HL-60 (cell line): ENCODE data around the gene CDK5RAP1.

Experiments used
- DNase-seq, 2 experiments: peaks; one replicate each; pipeline ENCODE4 v3.0.0-alpha.2; 2010 to 2020; ENCODE audit warnings: low read depth in 1 of 2, low spot score in 1 of 2
- H3K27ac ChIP-seq: fragments of 250-450 bp; sonication (Bioruptor Pico); replicated peaks from 2 replicates; pipeline ENCODE4 v1.5.1; 2020; ENCODE audit warnings: mild to moderate bottlenecking, moderate library complexity
- H3K27me3 ChIP-seq: fragments of 250-450 bp; sonication (Bioruptor Pico); 2 replicates; pipeline ENCODE4 v1.5.1; 2021; ENCODE audit warnings: mild to moderate bottlenecking, moderate library complexity; ENCODE audit not compliant: insufficient read depth, poor library complexity, severe bottlenecking
- H3K4me3 ChIP-seq: replicated peaks from 2 replicates; pipeline ENCODE4 v1.5.1; 2011; ENCODE audit warnings: mild to moderate bottlenecking, control low read depth, low read length; ENCODE audit not compliant: insufficient read depth
- GABPA ChIP-seq: IDR thresholded peaks from 2 replicates; pipeline ENCODE4 v1.6.1; 2012; ENCODE audit warnings: low read depth
- POLR2AphosphoS5 ChIP-seq: IDR thresholded peaks from 2 replicates; pipeline ENCODE4 v1.6.1; 2012; ENCODE audit warnings: low read depth
- SPI1 ChIP-seq: IDR thresholded peaks from 2 replicates; pipeline ENCODE4 v1.6.1; 2012; ENCODE audit warnings: low read depth, mild to moderate bottlenecking, borderline replicate concordance
- TF ChIP-seq, protein P1 (sequence below): IDR thresholded peaks from one replicate; pipeline ENCODE4 v1.5.1; 2011; ENCODE audit warnings: low read length, control low read depth, inconsistent platforms; ENCODE audit not compliant: insufficient read depth
- TF ChIP-seq, protein P2 (sequence below): IDR thresholded peaks from 2 replicates; pipeline ENCODE4 v1.6.1; 2012; ENCODE audit warnings: low read depth; ENCODE audit not compliant: insufficient replicate concordance

The CDK5RAP1 gene

DNA sequence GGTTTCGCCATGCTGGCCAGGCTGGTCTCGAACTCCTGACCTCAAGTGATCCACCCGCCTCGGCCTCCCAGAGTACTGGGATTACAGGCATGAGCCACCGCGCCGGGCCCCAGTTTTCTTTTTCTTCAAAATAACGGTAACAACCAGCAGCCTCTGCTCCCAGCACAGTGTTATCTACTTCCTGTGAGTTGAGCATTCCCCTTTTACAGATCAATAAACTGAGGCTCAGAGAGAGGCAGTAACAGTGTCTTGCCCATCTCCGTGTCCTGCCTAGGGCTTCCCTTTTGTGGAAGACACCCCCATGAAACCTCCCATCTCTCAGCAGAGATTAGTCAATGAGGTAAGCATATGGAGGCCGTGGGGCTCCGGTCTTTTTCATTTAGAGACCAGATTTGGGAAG is 88.7 kb downstream of the CDK5RAP1 start:
- no peak for TF ChIP-seq SPI1
- TF ChIP-seq, protein P1, sequence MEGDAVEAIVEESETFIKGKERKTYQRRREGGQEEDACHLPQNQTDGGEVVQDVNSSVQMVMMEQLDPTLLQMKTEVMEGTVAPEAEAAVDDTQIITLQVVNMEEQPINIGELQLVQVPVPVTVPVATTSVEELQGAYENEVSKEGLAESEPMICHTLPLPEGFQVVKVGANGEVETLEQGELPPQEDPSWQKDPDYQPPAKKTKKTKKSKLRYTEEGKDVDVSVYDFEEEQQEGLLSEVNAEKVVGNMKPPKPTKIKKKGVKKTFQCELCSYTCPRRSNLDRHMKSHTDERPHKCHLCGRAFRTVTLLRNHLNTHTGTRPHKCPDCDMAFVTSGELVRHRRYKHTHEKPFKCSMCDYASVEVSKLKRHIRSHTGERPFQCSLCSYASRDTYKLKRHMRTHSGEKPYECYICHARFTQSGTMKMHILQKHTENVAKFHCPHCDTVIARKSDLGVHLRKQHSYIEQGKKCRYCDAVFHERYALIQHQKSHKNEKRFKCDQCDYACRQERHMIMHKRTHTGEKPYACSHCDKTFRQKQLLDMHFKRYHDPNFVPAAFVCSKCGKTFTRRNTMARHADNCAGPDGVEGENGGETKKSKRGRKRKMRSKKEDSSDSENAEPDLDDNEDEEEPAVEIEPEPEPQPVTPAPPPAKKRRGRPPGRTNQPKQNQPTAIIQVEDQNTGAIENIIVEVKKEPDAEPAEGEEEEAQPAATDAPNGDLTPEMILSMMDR, result no peak
- TF ChIP-seq GABPA, result no peak
- TF ChIP-seq, protein P2, sequence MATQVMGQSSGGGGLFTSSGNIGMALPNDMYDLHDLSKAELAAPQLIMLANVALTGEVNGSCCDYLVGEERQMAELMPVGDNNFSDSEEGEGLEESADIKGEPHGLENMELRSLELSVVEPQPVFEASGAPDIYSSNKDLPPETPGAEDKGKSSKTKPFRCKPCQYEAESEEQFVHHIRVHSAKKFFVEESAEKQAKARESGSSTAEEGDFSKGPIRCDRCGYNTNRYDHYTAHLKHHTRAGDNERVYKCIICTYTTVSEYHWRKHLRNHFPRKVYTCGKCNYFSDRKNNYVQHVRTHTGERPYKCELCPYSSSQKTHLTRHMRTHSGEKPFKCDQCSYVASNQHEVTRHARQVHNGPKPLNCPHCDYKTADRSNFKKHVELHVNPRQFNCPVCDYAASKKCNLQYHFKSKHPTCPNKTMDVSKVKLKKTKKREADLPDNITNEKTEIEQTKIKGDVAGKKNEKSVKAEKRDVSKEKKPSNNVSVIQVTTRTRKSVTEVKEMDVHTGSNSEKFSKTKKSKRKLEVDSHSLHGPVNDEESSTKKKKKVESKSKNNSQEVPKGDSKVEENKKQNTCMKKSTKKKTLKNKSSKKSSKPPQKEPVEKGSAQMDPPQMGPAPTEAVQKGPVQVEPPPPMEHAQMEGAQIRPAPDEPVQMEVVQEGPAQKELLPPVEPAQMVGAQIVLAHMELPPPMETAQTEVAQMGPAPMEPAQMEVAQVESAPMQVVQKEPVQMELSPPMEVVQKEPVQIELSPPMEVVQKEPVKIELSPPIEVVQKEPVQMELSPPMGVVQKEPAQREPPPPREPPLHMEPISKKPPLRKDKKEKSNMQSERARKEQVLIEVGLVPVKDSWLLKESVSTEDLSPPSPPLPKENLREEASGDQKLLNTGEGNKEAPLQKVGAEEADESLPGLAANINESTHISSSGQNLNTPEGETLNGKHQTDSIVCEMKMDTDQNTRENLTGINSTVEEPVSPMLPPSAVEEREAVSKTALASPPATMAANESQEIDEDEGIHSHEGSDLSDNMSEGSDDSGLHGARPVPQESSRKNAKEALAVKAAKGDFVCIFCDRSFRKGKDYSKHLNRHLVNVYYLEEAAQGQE, result no peak
- no peak for TF ChIP-seq POLR2AphosphoS5
- Histone ChIP-seq H3K27ac (no peak overlapping the region), H3K4me3 (no peak overlapping the region), H3K27me3 (no peaks in the 10 kb centered on the region)
- no peak for DNase-seq

DNA sequence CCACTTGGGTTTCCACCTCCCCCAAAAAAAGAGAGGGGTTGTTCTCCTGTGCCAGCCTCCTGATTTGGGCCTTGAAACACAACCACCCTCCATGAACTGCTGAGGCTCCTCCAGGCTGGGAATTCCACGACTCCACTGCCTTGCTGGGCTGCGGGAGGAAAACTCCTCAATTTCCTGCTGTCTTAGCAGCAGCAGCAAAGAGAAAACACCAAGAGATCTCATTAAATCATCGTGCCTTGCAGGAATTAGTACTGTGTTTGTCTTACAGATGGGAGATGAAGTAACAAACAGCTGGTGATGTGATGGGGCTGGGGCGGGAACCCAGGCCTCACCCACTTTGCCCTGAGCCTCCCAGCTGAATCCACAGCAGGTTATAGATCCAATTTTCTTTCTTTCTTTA is 89.3 kb downstream of the CDK5RAP1 start:
- TF ChIP-seq SPI1 (no peak), POLR2AphosphoS5 (no peak), GABPA (no peak)
- TF ChIP-seq, protein P2, result no peak
- TF ChIP-seq, protein P1, result no peak
- no peak for DNase-seq
- no peak overlapping the region for H3K4me3 ChIP-seq

GRCh38 chr20:33311011-33311410 is 90.3 kb downstream of the CDK5RAP1 start:
- H3K27ac ChIP-seq, result no peak overlapping the region
- H3K4me3 ChIP-seq, result no peak overlapping the region
- no peaks in the 10 kb centered on the region for H3K27me3 ChIP-seq
- DNase-seq, result no peak
- TF ChIP-seq, protein P2, result no peak
- TF ChIP-seq GABPA, result no peak
- TF ChIP-seq SPI1, result no peak
- TF ChIP-seq, protein P1, result no peak
- TF ChIP-seq POLR2AphosphoS5, result no peak

More for the DNA sequence above, 89.3 kb downstream of the CDK5RAP1 start:
- H3K27me3 ChIP-seq, result no peaks in the 10 kb centered on the region
- no peak overlapping the region for H3K27ac ChIP-seq
